MM.1S (cell line): ENCODE results near the gene RHBDL1.

Source experiments
- DNase-seq: peaks from one replicate; pipeline ENCODE4 v3.0.0-alpha.2; 2015
- H2AFZ ChIP-seq: fragments of 300-600 bp; sonication (generic); 2 replicates; pipeline ENCODE4 v1.6.0; 2016; ENCODE audit warnings: antibody characterized with exemption, low read length
- H3F3A ChIP-seq: fragments of 300-600 bp; sonication (generic); 2 replicates; pipeline ENCODE4 v1.6.1; 2016; ENCODE audit warnings: mild to moderate bottlenecking, antibody characterized with exemption, low read length, moderate library complexity, mixed read lengths; ENCODE audit not compliant: insufficient read depth
- H3K27ac ChIP-seq: fragments of 300-600 bp; sonication (generic); 2 replicates; pipeline ENCODE4 v1.5.1; 2016; ENCODE audit warnings: mild to moderate bottlenecking, low read length
- H3K27me3 ChIP-seq: fragments of 300-600 bp; sonication (generic); replicated peaks from 2 replicates; pipeline ENCODE4 v1.6.0; 2016; ENCODE audit warnings: low read length; ENCODE audit not compliant: insufficient read depth
- H3K36me3 ChIP-seq: fragments of 300-600 bp; sonication (generic); replicated peaks from 2 replicates; pipeline ENCODE4 v1.6.1; 2016; ENCODE audit warnings: mild to moderate bottlenecking, low read length, mixed read lengths; ENCODE audit not compliant: insufficient read depth
- H3K4me1 ChIP-seq: fragments of 300-600 bp; sonication (generic); 2 replicates; pipeline ENCODE4 v1.6.1; 2016; ENCODE audit warnings: low read length, mixed read lengths
- H3K4me2 ChIP-seq: fragments of 300-600 bp; sonication (generic); 2 replicates; pipeline ENCODE4 v1.6.0; 2016; ENCODE audit warnings: low read depth, low read length
- H3K4me3 ChIP-seq: fragments of 300-600 bp; sonication (generic); 2 replicates; pipeline ENCODE4 v1.5.1; 2016; ENCODE audit warnings: low read length, mixed read lengths
- H3K79me2 ChIP-seq: fragments of 300-600 bp; sonication (generic); 2 replicates; pipeline ENCODE4 v1.6.1; 2016; ENCODE audit warnings: mixed run types, low read length, mixed read lengths
- H3K9ac ChIP-seq: fragments of 300-600 bp; sonication (generic); 2 replicates; pipeline ENCODE4 v1.6.1; 2016; ENCODE audit warnings: low read length, mixed read lengths
- H3K9me2 ChIP-seq: fragments of 300-600 bp; sonication (generic); replicated peaks from 2 replicates; pipeline ENCODE4 v1.6.1; 2016; ENCODE audit warnings: mild to moderate bottlenecking, low read length, mixed read lengths; ENCODE audit not compliant: insufficient read depth
- H3K9me3 ChIP-seq: fragments of 300-600 bp; sonication (generic); replicated peaks from 2 replicates; pipeline ENCODE4 v1.6.1; 2016; ENCODE audit warnings: mild to moderate bottlenecking, low read length, mixed read lengths; ENCODE audit not compliant: insufficient read depth
- H4K20me1 ChIP-seq: fragments of 300-600 bp; sonication (generic); 2 replicates; pipeline ENCODE4 v1.6.1; 2016; ENCODE audit warnings: mild to moderate bottlenecking, low read length, moderate library complexity, mixed read lengths; ENCODE audit not compliant: insufficient read depth
- EZH2 ChIP-seq: fragments of 300-600 bp; sonication (generic); optimal IDR thresholded peaks from 2 replicates; pipeline ENCODE3; 2017; ENCODE audit warnings: low read depth, mild to moderate bottlenecking, antibody characterized with exemption, low read length, mixed read lengths
- EZH2phosphoT487 ChIP-seq: fragments of 300-600 bp; sonication (generic); IDR thresholded peaks from 2 replicates; pipeline ENCODE4 v1.6.1; 2018; ENCODE audit warnings: antibody characterized with exemption, low read length
- TF ChIP-seq, protein P1 (sequence below): fragments of 300-600 bp; sonication (generic); IDR thresholded peaks from 2 replicates; pipeline ENCODE4 v1.5.1; 2016; ENCODE audit warnings: antibody characterized with exemption, low read length, mixed read lengths

RHBDL1 gene

DNA sequence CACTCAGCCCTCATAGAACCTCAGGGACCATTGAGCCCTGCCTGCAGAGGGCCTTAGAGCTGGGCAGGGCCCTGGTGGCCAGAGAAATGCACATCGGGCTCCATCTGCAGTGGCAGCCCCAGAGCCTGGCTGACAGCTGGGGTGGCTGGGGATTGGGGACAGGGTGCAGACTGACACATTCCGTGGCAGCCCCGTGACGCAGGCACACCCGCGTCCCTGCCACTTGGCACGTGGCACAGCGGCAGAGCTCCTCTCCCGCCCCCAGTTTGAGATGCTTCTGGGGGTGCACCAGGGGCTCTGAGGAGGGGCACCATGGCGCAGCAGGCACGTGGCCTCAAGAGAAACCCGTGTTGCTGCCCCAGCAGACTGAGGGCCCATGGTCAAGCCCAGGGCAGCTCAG is 27.9 kb downstream of the RHBDL1 start:
- no peak overlapping the region for H2AFZ ChIP-seq
- no peak overlapping the region for H3K4me2 ChIP-seq
- H3K9me3 ChIP-seq, result no peaks in the 10 kb centered on the region
- H4K20me1 ChIP-seq, result no peaks in the 10 kb centered on the region
- no peak overlapping the region for H3K9ac ChIP-seq
- H3K27ac ChIP-seq, result no peak overlapping the region
- H3K27me3 ChIP-seq, result peaks cover 77% of the 10 kb centered on the region
- no peaks in the 10 kb centered on the region for H3F3A ChIP-seq
- H3K36me3 ChIP-seq, result no peaks in the 10 kb centered on the region
- H3K9me2 ChIP-seq, result no peaks in the 10 kb centered on the region
- TF ChIP-seq EZH2 (no peak), EZH2phosphoT487 (no peak)
- TF ChIP-seq, protein P1, sequence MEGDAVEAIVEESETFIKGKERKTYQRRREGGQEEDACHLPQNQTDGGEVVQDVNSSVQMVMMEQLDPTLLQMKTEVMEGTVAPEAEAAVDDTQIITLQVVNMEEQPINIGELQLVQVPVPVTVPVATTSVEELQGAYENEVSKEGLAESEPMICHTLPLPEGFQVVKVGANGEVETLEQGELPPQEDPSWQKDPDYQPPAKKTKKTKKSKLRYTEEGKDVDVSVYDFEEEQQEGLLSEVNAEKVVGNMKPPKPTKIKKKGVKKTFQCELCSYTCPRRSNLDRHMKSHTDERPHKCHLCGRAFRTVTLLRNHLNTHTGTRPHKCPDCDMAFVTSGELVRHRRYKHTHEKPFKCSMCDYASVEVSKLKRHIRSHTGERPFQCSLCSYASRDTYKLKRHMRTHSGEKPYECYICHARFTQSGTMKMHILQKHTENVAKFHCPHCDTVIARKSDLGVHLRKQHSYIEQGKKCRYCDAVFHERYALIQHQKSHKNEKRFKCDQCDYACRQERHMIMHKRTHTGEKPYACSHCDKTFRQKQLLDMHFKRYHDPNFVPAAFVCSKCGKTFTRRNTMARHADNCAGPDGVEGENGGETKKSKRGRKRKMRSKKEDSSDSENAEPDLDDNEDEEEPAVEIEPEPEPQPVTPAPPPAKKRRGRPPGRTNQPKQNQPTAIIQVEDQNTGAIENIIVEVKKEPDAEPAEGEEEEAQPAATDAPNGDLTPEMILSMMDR, result no peak
- H3K79me2 ChIP-seq, result no peaks in the 10 kb centered on the region
- no peaks in the 10 kb centered on the region for H3K4me1 ChIP-seq
- H3K4me3 ChIP-seq, result no peak overlapping the region
- DNase-seq, result no peak

DNA sequence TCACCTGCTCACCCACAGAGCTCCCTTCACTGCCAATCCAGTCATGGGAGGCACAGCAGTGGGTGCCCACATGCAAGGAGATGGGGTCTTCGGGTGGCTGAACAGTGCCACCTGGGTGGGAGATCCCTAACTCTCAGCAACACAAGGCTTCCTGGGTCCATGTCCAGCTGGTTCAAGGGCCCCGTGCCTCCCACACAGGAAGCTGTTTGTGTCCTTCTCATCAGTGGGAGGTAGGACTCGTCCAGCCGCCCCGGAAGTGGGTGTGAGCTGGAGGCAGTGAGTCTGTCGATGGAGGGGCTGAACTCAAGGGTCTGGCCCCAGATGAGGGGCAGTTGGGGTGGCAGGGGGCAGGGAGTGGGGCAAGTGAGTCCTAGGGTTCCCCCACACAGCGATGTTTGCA is 28.6 kb downstream of the RHBDL1 start:
- Histone ChIP-seq H3K9me3 (no peaks in the 10 kb centered on the region), H3K27ac (no peak overlapping the region), H3K4me1 (no peaks in the 10 kb centered on the region), H4K20me1 (no peaks in the 10 kb centered on the region), H3K9ac (no peak overlapping the region), H3K4me3 (no peak overlapping the region), H3F3A (no peaks in the 10 kb centered on the region), H3K27me3 (peaks cover 78% of the 10 kb centered on the region), H3K4me2 (no peak overlapping the region), H2AFZ (no peak overlapping the region), H3K9me2 (no peaks in the 10 kb centered on the region), H3K36me3 (no peaks in the 10 kb centered on the region), H3K79me2 (no peaks in the 10 kb centered on the region)
- DNase-seq, result no peak
- TF ChIP-seq, protein P1, result no peak
- TF ChIP-seq EZH2 (no peak), EZH2phosphoT487 (no peak)

DNA sequence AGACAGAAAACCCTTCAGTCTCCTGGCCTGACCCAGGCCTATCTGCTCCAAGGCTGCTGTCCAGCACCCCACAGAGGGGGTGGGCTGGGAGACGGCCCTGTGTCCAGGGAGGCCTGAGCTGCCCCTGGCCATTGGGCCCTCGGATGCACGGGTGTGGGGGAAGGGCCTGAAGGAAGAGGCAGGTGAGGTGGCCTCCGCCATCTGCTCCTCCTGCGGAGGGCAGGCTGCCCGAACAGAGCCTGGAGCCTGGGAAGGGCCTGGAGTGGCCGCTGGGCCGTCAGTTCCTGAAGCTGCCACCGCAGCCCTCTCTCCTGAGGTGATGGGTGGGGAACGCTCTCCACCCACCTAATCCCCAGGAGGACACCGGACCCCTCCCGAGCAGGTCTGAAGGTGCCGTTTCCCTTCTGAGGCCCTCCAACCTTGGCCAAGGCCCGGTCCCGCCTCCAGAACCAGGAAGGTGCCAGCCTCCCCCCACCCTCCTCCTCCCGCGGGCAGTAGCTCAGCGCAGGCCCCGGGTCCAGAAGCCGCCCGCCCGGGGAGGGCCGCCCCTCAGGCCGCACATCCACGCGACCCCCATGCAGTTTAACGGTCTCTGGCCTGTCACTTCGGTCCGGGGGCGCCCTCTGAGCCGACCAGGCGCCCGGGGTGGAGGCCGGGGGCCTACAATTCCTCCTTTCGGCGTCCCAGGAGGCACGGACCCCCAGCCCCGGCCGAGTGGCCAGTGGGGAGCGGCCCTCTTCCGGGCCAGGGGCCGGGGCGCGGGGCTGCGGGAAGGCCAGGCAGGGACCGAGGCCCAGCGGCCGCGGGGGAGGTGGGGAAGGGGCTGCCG is 29.3 kb downstream of the RHBDL1 start:
- no peak for DNase-seq

More for the DNA sequence above, 29.3 kb downstream of the RHBDL1 start:
- Histone ChIP-seq H2AFZ (no peak overlapping the region), H3K27me3 (peaks cover 80% of the 10 kb centered on the region), H3K9me3 (no peaks in the 10 kb centered on the region), H4K20me1 (no peaks in the 10 kb centered on the region), H3F3A (no peaks in the 10 kb centered on the region), H3K4me2 (no peak overlapping the region), H3K36me3 (no peaks in the 10 kb centered on the region), H3K4me3 (no peak overlapping the region), H3K9me2 (no peaks in the 10 kb centered on the region), H3K27ac (no peak overlapping the region), H3K4me1 (no peaks in the 10 kb centered on the region), H3K79me2 (no peaks in the 10 kb centered on the region), H3K9ac (no peak overlapping the region)
- TF ChIP-seq, protein P1, result no peak
- TF ChIP-seq EZH2 (no peak), EZH2phosphoT487 (no peak)
